ENCODE measurements around the gene EIF2D.
"Not testable (repeated sequence)": the region's sequence is repeated elsewhere in the genome, so short reads cannot be mapped to it uniquely, and the experiment has no call there.

The EIF2D gene

GRCh38 chr1:206586501-206587445 is 25.5 kb downstream of the EIF2D start:
- DNase-seq (ENCODE audit: low read depth, low spot score) = no peak

- no peak for DNase-seq (ENCODE audit: low read depth, low spot score)
Measured at GRCh38 chr1:206584683-206585082, 27.6 kb downstream of the EIF2D start.

GRCh38 chr1:206583707-206584648 is 28.3 kb downstream of the EIF2D start:
- peak; percentile 68 for DNase-seq (ENCODE audit: low read depth, low spot score)

GRCh38 chr1:206582971-206583706 is 29.1 kb downstream of the EIF2D start:
- no peak for DNase-seq (ENCODE audit: low read depth, low spot score)

GRCh38 chr1:206582537-206582936 is 29.7 kb downstream of the EIF2D start:
- no peak for DNase-seq (ENCODE audit: low read depth, low spot score)

GRCh38 chr1:206581571-206581981 is 30.7 kb downstream of the EIF2D start:
- no peak for DNase-seq (ENCODE audit: low read depth, low spot score)

- not testable (repeated sequence) for DNase-seq (ENCODE audit: low read depth, low spot score)
Measured at GRCh38 chr1:206581114-206581497, 31.2 kb downstream of the EIF2D start.

GRCh38 chr1:206580438-206581113 is 31.7 kb downstream of the EIF2D start:
- no peak for DNase-seq (ENCODE audit: low read depth, low spot score)

- peak; percentile 65 for DNase-seq (ENCODE audit: low read depth, low spot score)
Measured at GRCh38 chr1:206579747-206580437, 32.4 kb downstream of the EIF2D start.

- no peak for DNase-seq (ENCODE audit: low read depth, low spot score)
Measured at GRCh38 chr1:206578978-206579374, 33.3 kb downstream of the EIF2D start.

- DNase-seq (ENCODE audit: low read depth, low spot score) = no peak
Measured at GRCh38 chr1:206578068-206578977, 33.9 kb downstream of the EIF2D start.

- no peak for DNase-seq (ENCODE audit: low read depth, low spot score)
Measured at GRCh38 chr1:206577626-206578025, 34.6 kb downstream of the EIF2D start.

- no peak for DNase-seq (ENCODE audit: low read depth, low spot score)
Measured at GRCh38 chr1:206575894-206576737, 36.1 kb downstream of the EIF2D start.

GRCh38 chr1:206575165-206575893 is 36.9 kb downstream of the EIF2D start:
- DNase-seq (ENCODE audit: low read depth, low spot score) = no peak

GRCh38 chr1:206573762-206574161 is 38.5 kb downstream of the EIF2D start:
- DNase-seq (ENCODE audit: low read depth, low spot score) = no peak

GRCh38 chr1:206573319-206573718 is 38.9 kb downstream of the EIF2D start:
- DNase-seq (ENCODE audit: low read depth, low spot score) = no peak

GRCh38 chr1:206572835-206573234 is 39.4 kb downstream of the EIF2D start:
- no peak for DNase-seq (ENCODE audit: low read depth, low spot score)

GRCh38 chr1:206570529-206570928 is 41.7 kb downstream of the EIF2D start:
- no peak for DNase-seq (ENCODE audit: low read depth, low spot score)
